Measurements from ENCODE around the gene ST6GALNAC2.
"Not testable (repeated sequence)": the region's sequence is repeated elsewhere in the genome, so short reads cannot be mapped to it uniquely, and the experiment has no call there.

ST6GALNAC2 gene

DNA sequence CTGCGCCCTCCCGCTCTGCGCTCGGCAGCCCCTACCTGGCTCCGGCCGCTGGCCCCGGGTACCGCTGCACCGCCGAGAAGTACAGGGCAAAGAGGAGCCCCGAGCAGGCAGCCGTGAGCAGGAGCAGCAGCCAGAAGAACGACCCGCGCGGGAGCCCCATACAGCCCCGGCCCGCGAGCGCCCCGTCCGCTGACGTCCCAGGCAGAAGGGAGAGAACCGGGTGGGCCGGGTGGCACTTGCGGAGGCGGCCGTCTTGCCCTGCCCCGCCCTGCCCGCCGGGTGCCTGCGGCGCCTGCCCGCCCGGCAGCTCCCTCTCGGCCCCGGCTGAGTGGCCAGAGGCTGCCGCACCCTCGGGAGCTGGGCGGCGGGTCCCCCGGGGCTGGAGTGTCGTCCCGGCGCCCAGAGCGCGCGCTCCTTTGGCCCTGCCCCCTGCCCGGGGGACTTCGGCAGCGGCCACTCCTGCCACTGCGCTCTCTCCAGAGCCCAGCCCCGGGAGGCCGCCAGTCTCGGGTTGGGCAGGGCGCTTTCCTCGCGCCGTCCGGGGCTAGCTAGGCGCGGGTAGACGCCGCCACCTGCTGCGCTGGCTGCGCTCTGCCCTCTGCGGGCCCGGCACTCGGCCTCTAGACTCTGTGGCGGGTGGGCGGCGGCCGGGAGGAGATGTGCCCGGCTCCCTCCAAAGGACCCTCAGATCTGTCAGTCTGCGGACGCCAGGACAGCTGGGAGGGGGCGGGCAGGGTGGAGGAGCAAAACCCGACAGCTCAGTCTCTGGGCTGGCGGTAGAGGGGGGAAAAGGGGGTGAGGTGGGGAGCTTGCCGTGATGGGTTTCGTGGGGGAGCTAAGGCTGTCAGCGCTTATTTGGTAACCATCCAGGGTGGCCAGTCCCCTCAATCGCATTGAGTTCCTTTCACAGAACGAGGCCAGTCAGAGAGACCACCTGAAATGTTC lies at the start of gene ST6GALNAC2:
ST6GALNAC2 (minus strand) TSS at position 212 of the 945 bp plus-strand sequence; CDS start at position 160, 52 bp downstream.
- DNase-seq: peak in 1 of 2 experiments; percentile 22

DNA sequence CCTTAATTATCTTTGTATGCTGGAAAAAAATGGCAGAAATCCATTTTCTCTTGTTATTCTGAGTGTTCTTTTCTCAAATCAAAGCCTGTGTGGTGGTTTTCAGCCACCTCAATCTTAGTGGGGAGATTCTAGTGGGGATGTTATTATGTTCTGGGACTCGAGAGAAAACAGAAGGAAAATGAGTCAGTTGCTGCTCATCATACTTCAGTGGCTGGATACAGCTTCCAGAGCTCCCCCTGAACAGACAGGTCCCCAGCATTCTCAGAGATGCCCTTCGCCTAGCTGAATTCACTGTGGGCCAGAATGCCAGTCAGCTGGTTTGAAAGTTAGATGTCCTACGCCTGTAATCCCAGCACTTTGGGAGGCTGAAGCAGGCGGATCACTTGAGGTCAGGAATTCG lies 49.4 kb upstream of the ST6GALNAC2 start:
- DNase-seq: no peak

GRCh38 chr17:76633628-76634328 lies 48.1 kb upstream of the ST6GALNAC2 start:
- DNase-seq: no peak

DNA sequence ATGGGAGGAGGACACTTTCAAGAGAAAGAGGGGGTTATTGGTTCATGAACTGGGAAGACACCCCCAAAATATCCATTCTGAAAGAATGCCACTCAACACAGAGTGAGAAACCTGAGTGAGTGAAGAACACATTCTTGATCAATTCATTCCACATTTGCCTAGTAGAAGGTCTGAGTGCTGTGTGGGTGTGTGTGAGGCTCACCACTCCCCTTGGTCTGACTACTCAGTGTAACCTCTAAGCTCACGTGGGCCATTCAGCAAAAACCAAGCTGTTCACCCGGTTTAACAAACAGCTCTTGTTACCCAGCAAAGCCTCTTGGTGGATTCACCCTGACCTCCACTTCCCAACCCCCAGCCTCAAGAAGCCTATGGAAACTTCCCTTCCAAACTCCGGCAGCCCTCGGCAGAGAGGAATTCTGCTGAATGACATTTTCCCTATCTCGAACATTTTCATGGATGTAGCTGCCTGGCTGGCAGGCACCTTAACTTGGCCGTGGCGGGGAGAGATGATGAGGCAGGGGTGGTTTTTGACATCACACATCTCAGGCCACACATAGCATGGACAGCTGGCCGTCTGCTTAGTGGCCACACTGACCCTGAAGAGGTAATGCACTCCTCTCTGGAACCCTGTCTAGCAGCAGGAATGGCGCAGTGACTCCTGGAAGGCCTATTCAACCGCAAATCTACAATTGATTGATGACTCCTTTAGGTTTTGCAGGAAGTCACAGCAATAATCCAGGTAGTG lies 46.3 kb upstream of the ST6GALNAC2 start:
- DNase-seq: no peak

DNA sequence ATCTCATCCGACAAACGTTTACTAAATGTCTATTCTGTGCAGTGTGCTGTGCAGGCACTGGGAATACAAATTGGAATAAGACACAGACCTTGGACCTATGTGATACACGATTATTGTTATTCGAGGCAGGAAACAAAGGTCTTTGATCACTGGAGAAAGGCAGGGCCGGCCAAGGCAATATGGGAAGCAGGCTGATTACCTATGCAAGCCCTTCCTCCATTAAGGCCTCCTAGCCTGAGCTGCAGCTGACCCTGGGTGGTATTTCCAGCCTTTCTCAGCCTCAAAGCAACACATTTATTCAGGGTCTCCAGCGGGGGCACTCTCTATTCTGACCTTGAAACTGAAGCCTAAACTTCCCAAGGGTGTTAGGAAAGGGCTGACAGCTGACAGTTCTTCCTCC lies 44.5 kb upstream of the ST6GALNAC2 start:
- no peak for DNase-seq

- DNase-seq: no peak
These were observed 41.9 kb upstream of the ST6GALNAC2 start for GRCh38 chr17:76627510-76627909.

GRCh38 chr17:76626442-76626841 lies 40.8 kb upstream of the ST6GALNAC2 start:
- DNase-seq: no peak

DNA sequence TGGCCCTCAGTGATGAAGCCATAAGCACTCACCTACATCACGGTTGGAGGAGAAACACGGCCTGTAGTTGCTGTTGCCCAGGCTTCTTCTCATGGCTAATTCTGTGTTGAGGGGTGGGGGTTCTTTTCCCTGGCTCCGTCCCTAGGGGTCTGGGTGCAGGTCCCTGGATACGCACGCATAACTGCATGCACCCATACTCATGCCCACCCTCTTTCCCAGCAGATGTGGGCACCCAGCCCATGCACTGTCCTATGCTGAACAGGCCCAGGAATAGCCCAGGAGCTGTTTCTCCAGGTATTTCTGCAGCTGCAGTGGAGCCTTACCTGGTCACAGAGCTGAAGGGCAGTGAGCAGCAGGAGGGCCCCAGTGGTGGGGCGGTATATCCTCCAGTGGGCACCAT lies 39.8 kb upstream of the ST6GALNAC2 start:
- DNase-seq: no peak

DNA sequence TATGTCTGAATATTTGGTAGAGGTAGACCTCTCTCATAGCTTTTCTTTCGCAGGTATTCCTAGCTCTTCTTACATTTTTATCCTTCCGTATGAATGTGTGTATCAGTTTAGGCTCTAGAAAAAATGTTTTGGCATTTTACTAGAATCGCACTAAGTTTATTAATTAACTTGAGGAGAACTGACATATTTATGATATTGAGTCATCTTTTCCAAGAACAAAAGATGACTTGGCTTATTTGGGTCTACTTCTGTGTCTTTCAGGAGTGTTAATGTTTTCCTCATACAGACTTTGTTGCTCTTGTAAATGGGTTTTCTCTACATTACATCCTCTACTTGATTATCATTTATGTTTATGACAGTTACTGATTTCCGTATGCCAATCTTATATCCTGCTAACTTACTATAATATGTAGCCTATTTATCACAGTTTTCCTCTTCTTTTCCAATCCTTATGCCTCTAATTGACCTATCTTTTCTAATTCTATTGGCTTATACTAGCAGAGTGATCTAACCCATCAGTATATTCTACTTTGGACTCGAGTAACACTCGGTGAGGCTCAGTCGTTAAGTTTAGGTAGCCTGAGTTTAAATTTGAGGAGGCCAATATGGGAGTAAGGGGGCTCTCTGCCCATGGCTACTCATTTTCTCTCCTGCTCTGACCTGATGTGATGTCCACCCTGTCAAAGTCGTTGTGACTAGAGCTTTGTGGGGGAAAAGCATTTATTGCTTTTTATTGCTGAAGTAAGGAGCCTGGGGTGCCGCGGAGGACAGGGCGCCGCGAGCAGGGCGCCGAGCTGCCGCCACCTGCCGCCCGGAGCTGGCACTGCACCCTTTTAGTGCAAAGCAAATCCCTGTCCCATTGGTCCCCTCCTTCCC lies 37.8 kb upstream of the ST6GALNAC2 start:
- peak; percentile 80 to 86 for DNase-seq

DNA sequence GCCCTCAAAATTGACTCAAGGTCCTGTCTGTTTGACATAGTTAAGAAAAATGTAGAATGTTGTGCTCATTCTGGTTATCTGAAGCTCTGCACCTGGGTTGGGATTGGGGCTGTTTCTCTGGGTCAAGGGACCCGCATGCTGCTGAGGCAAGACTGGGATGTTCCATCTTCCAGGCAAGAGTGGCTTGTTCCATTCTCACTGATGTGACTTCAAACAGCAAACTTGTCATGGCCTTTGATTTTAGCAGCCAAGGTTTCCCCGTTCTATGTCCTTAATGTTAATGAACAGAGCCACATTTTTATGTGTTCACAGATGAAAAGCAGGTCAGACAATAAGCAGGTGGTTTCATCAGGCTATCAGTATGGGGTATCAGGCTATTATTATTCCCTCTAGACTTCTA lies 32.2 kb upstream of the ST6GALNAC2 start:
- no peak for DNase-seq

DNA sequence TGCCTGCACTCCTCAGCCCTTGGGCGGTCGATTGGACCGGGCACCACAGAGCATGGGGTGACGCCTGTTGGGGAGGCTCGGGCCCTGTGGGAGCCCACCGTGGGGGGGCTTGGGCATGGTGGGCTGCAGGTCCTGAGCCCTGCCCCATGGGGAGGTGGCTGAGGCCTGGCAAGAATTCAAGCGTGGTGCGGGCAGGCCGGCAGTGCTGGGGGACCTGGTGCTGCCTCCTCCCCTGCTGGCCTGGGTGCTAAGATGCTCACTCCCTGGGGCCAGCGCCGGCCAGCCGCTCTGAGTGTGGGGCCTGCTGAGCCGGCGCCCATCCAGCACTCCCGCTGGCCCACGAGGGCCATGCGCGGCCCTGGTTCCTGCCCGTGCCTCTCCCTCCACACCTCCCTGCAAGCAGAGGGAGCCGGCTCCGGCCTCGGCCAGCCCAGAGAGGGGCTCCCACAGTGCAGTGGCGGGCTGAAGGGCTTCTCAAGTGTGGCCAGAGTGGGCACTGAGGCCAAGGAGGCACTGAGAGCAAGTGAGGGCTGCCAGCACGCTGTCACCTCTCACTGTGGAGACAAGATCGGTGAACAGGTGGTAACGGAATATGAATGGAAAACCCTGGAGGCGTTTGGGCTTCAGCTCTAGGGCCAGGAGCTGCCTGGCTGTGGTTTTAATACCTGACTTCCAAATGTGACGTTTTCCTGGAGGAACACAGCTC lies 29.4 kb upstream of the ST6GALNAC2 start:
- DNase-seq: no peak

- DNase-seq: not testable (repeated sequence)
These were observed 28.6 kb upstream of the ST6GALNAC2 start for GRCh38 chr17:76614064-76614759.

GRCh38 chr17:76612977-76613851 lies 27.6 kb upstream of the ST6GALNAC2 start:
- DNase-seq: peak; percentile 59 to 60

- no peak for DNase-seq
These were observed 26.8 kb upstream of the ST6GALNAC2 start for GRCh38 chr17:76612465-76612864.

DNA sequence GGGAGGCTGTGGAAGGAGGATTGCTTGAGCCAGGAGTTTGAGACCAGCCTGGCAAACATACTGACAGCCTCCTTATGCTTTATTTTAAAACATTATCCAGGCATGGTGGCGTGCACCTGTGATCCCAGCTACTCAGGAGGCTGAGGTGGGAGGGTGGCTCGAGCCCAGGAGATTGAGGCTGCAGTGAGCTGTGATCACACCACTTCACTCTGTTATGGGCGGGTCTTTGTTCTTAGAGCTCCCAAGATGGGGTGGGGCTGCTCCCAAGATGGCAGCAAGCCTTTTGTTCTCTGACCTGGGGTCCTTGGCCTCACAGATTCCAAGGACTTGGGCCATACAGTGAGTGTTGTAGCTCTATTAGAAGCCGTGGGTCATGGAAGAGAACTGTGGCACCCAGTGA lies 26.1 kb upstream of the ST6GALNAC2 start:
- no peak for DNase-seq

DNA sequence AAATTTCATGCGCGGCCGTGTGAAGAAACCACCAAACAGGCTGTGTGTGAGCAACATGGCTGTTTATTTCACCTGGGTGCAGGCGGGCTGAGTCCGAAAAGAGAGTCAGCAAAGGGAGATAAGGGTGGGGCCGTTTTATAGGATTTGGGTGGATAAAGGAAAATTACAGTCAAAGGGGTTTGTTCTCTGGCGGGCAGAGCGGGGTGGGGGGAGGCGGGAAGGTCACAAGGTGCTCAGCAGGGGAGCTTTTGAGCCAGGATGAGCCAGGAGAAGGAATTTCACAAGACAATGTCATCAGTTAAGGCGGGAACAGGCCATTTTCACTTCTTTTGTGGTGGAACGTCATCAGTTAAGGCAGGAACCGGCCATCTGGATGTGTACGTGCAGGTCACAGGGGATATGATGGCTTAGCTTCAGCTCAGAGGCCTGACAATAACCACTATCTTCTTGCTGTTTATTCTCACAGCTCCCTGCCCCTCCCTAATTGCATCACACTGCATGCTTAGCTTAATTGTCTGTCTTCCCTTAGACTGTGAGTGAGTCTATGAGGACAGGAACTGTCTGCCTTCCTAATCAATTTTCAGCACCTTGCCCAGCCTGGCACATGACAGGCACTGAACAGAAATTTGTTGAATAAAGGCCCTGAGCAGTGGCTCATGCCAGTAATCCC lies 25.6 kb upstream of the ST6GALNAC2 start:
- DNase-seq: peak; percentile 38 to 44

DNA sequence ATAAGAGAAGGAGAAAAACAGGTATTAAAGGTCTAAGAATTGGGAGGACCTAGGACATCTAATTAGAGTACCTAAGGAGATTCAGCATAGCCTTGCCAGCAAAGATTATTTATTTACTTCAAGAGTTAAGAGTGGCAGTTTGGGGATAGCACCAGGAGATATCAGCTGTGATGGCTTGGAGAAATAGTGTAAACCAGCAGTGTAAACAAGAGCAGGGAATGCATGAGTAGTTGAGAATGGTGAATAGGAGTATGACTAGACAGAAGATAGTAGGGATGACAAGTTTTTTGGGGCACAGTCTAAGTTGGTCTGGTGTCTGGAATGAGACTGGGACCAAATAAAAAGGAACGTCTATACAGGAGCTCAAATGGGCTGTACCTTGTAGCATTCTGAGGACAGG lies 21.0 kb upstream of the ST6GALNAC2 start:
- not testable (repeated sequence) for DNase-seq

GRCh38 chr17:76601065-76601464 lies 15.4 kb upstream of the ST6GALNAC2 start:
- DNase-seq: no peak

Data from AML-193 (cell line).